Loucy (cell line): ENCODE results near the gene SPPL3.

Experiments
- H2AFZ ChIP-seq: fragments of 200-600 bp; sonication (generic); 2 replicates; pipeline ENCODE4 v1.6.0; 2016; ENCODE audit warnings: antibody characterized with exemption, mild to moderate bottlenecking, low read length, moderate library complexity
- H3F3A ChIP-seq: fragments of 200-600 bp; 2 replicates; pipeline ENCODE4 v1.6.0; 2016; ENCODE audit warnings: antibody characterized with exemption, low read depth, mild to moderate bottlenecking
- H3K27me3 ChIP-seq: fragments of 200-600 bp; sonication (generic); 2 replicates; pipeline ENCODE4 v1.6.1; 2014; ENCODE audit warnings: low read length, mild to moderate bottlenecking; ENCODE audit not compliant: insufficient read depth, poor library complexity, severe bottlenecking
- H3K36me3 ChIP-seq: fragments of 200-600 bp; sonication (generic); 2 replicates; pipeline ENCODE4 v1.6.1; 2016; ENCODE audit warnings: low read length; ENCODE audit not compliant: insufficient read depth
- H3K4me1 ChIP-seq: fragments of 200-600 bp; sonication (generic); 2 replicates; pipeline ENCODE4 v1.5.1; 2014; ENCODE audit warnings: low read length, mild to moderate bottlenecking; ENCODE audit not compliant: insufficient read depth, poor library complexity, severe bottlenecking
- H3K4me2 ChIP-seq: fragments of 200-600 bp; sonication (generic); 2 replicates; pipeline ENCODE4 v1.6.0; 2014; ENCODE audit warnings: antibody characterized with exemption, low read length, low read depth, mild to moderate bottlenecking; ENCODE audit not compliant: poor library complexity, severe bottlenecking
- H3K4me3 ChIP-seq: fragments of 200-600 bp; sonication (generic); 2 replicates; pipeline ENCODE4 v1.5.1; 2014; ENCODE audit warnings: low read length, mild to moderate bottlenecking, mixed read lengths; ENCODE audit not compliant: poor library complexity, severe bottlenecking
- H3K79me2 ChIP-seq: fragments of 200-600 bp; sonication (generic); 2 replicates; pipeline ENCODE4 v1.6.1; 2014; ENCODE audit warnings: low read length; ENCODE audit not compliant: insufficient read depth
- H3K9ac ChIP-seq: fragments of 200-600 bp; sonication (generic); 2 replicates; pipeline ENCODE4 v1.6.0; 2014; ENCODE audit warnings: mild to moderate bottlenecking, low read depth, low read length, moderate library complexity; ENCODE audit not compliant: poor library complexity, severe bottlenecking
- H3K9me2 ChIP-seq: fragments of 200-600 bp; sonication (generic); replicated peaks from 2 replicates; pipeline ENCODE4 v1.6.1; 2016; ENCODE audit warnings: low read depth, low read length, mixed read lengths
- H3K9me3 ChIP-seq: fragments of 200-600 bp; sonication (generic); 2 replicates; pipeline ENCODE4 v1.6.1; 2014; ENCODE audit warnings: mild to moderate bottlenecking, antibody characterized with exemption, low read length, low read depth; ENCODE audit not compliant: insufficient read depth
- H4K20me1 ChIP-seq: fragments of 200-600 bp; sonication (generic); 2 replicates; pipeline ENCODE4 v1.6.0; 2014; ENCODE audit warnings: antibody characterized with exemption, low read length, mild to moderate bottlenecking; ENCODE audit not compliant: insufficient read depth, poor library complexity, severe bottlenecking
- CTCF ChIP-seq: fragments of 200-600 bp; sonication (generic); conservative IDR thresholded peaks from 2 replicates; pipeline ENCODE4 v1.5.1; 2014; ENCODE audit warnings: mild to moderate bottlenecking, antibody characterized with exemption, low read length
- EZH2phosphoT487 ChIP-seq: fragments of 200-600 bp; IDR thresholded peaks from 2 replicates; pipeline ENCODE4 v1.6.1; 2018; ENCODE audit warnings: antibody characterized with exemption, mild to moderate bottlenecking, moderate library complexity, borderline replicate concordance

SPPL3 gene

GRCh38 chr12:120874547-120875245 lies 29.5 kb downstream of the SPPL3 start:
- Histone ChIP-seq H3K4me1 (peaks cover 22% of the 10 kb centered on the region), H3K79me2 (peaks cover 93% of the 10 kb centered on the region), H3K36me3 (no peaks in the 10 kb centered on the region), H3K27me3 (no peaks in the 10 kb centered on the region), H3K9me2 (no peaks in the 10 kb centered on the region), H3F3A (no peaks in the 10 kb centered on the region), H3K4me2 (no peak overlapping the region), H2AFZ (no peak overlapping the region), H4K20me1 (peaks cover 32% of the 10 kb centered on the region), H3K4me3 (no peak overlapping the region), H3K9ac (no peak overlapping the region), H3K9me3 (no peaks in the 10 kb centered on the region)
- TF ChIP-seq EZH2phosphoT487 (no peak), CTCF (no peak)

- H3K4me3 ChIP-seq = peak overlapping the region; percentile 22
- H3K9me3 ChIP-seq = no peaks in the 10 kb centered on the region
- H3K4me2 ChIP-seq = peak overlapping the region; percentile 64
- H3K27me3 ChIP-seq = no peaks in the 10 kb centered on the region
- H2AFZ ChIP-seq = no peak overlapping the region
- H3K9me2 ChIP-seq = no peaks in the 10 kb centered on the region
- no peaks in the 10 kb centered on the region for H3K36me3 ChIP-seq
- no peaks in the 10 kb centered on the region for H3F3A ChIP-seq
- TF ChIP-seq CTCF (no peak), EZH2phosphoT487 (no peak)
- H3K4me1 ChIP-seq = peaks cover 22% of the 10 kb centered on the region
- H4K20me1 ChIP-seq = peaks cover 32% of the 10 kb centered on the region
- peak overlapping the region; percentile 38 for H3K9ac ChIP-seq
- peaks cover 94% of the 10 kb centered on the region for H3K79me2 ChIP-seq
Measured at GRCh38 chr12:120873226-120873625, 30.9 kb downstream of the SPPL3 start.

- Histone ChIP-seq H3K4me1 (peaks cover 22% of the 10 kb centered on the region), H3K27me3 (no peaks in the 10 kb centered on the region), H3K4me3 (peak overlapping the region; percentile 22), H4K20me1 (peaks cover 32% of the 10 kb centered on the region), H3K4me2 (peak overlapping the region; percentile 64), H3K9ac (peak overlapping the region; percentile 38), H3K9me2 (no peaks in the 10 kb centered on the region), H2AFZ (no peak overlapping the region), H3K79me2 (peaks cover 93% of the 10 kb centered on the region), H3F3A (no peaks in the 10 kb centered on the region), H3K9me3 (no peaks in the 10 kb centered on the region), H3K36me3 (peaks cover 3% of the 10 kb centered on the region; the same call in 1 of the 2 replicates)
- TF ChIP-seq EZH2phosphoT487 (no peak), CTCF (no peak)
Measured at GRCh38 chr12:120872487-120872886, 31.7 kb downstream of the SPPL3 start.
